AG08395 (cell line): ENCODE measurements around the gene IP6K1.
"Not testable (repeated sequence)": the region's sequence is repeated elsewhere in the genome, so short reads cannot be mapped to it uniquely, and the experiment has no call there.

Experiments used
- DNase-seq: peaks from one replicate; pipeline ENCODE4 v3.0.0; 2012; ENCODE audit warnings: mixed read lengths, low spot score

The IP6K1 gene

DNA sequence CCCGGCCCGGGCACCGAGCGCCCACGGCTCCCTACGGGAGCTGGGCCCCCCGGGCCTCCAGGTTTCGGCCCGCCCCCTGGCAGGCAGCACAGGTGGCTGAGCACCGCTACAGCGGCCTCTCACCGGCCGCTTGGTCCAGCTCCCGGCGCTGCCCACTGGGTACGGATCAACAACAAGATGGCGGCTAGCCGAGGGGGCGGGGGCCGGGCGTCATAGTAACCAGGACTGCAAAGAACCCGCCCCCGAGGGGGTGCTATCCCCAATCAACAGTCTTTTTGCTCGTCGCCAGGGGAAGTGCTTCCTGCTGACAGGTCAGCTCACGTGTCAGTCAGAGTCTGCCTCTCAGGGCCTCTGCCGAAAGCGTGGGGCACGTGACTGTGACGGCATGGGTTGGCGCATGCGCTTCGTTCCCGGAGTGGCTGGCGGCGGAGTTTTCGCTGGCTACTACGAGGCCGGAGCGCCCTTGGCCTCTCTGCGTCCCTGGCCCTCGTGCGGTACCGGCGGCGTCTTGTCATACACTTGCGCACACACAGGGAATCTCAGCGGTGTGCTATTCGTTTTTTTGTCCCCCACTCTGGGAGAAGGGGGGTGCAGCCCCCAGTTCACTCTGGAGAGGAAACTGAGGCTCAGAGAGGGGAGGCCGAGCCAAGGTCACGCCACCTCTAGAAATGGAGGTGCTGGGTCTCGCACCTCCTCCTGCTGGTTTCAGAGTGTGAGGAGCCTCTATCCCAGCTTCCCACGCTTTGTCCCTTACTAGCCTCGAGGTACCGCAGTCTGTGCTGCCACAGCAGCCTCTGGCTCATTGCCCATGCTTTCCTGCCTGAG, at the start of gene IP6K1:
Gene IP6K1, minus strand, starts transcription at position 186 of the 825 bp plus-strand sequence. CDS start 38,502 bp downstream, outside the sequence.
- peak; percentile 100 for DNase-seq

DNA sequence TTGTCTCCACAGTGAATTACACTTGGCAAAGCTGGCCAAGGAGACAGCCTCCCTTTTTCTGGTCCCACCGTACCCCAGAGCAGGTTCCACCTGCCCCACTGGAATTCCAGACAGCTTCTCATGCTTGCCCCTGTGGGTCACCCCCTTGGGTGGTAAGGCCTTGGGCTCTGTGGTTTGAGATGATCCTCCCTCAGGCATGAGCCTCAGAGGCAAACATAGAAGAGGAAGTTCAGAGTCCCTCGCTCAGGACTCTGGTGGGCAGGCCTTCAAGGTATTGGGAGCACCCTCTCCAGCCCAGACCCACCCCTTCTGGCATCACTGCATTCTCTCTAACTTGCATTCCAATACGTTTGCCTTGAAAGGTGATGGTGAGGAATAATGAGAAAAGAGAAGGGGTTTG, 45.0 kb upstream of the IP6K1 start:
- no peak for DNase-seq

DNA sequence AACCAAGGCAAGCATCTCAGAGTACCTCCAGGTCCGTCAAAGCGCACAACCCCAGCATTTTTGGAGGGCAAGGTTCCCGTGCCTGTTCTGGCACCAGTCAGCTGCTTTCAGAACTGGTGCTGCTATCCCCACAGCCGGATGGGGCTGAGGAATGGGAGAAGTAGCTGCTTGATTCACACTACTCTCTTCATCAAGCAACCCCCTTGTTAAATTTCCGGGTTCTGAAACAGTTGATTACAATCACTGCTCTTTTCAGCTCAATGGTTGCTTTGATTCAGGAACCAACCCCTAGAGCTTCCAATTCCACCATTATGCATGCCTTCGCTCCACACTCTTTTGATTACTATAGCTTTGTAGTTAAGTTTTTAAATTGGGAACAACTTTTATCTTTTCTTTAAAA, 39.7 kb upstream of the IP6K1 start:
- DNase-seq = no peak

DNA sequence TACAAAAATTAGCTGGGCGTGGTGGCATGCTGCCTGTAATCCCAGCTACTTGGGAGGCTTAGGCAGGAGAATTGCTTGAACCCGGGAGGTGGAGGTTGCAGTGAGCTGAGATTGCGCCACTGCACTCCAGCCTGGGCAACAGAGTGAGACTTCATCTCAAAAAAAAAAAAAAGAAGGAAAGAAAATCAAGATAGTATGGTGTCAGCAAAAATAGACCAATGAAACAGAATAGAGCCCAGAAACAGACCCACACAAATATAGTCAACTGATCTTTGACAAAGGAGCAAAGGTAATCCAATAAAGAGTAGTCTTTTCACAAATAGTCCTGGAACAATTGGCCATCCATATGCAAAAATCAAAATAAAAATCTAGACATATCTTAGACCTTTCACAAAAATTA, 36.8 kb upstream of the IP6K1 start:
- DNase-seq = not testable (repeated sequence)

DNA sequence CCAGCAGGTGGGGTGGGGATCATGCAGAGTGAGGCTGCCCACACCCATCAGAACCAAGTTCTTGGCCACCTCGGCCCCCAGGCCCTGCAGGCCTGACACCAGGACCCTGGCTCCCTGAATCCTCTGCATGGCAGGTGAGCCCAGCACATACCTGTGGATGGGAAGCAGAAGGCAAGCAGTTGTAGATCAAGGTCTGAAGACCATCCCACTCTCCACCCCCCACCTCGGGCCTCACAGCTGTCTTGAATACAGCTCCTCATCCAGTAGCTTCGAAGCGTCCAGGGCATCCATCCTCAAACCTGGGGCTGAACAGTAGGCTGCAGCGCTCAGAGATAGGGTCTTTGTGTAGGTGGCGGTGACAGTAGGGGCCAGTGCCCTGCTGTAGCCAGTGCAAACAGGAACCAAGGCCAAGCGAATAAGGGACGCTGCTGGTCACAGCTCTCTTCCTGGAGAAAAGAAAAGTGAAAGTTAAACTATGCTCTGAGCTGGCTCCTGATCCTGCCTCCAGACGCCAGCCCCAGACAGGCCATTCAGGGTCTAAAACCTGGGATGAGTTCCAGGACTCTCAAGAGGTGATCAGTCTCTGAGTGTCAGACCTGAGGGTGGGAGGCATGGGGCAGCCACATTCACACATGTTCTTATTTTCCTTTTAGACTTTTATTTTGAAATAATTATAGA, 27.3 kb upstream of the IP6K1 start, which contains the start of gene UBA7:
Gene UBA7, minus strand, starts transcription at position 457 of the 678 bp plus-strand sequence. Its CDS starts 166 bp downstream, at position 291.
- DNase-seq = peak; percentile 85

DNA sequence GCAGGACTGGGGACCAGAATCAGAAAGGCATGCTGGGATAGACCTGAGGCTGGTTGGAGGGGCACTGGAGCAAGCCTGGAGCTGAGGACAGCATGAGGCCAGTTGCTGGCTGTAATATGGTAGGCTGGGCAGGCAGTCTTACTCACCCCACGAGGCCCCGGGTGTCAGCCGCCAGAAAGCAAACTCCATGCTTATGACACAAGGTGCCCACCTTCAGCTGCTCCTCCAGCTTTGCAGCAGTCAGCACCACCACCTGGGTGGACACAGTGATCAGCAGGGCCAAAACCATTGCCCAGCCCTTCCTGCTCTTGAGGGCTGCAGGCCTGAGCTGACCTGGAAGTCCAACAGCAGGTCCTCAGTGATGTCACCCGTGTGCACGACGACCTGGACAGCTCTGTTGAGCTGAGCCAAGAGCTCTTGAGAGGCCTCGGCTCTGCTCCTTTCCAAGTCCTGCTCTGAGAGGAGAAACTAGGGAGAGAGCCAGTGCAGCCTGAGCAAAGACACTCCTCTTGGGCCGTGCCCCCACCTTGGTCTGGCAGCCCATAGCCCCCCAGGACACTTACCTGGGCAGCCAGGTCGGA, 26.7 kb upstream of the IP6K1 start:
- peak; percentile 12 for DNase-seq

DNA sequence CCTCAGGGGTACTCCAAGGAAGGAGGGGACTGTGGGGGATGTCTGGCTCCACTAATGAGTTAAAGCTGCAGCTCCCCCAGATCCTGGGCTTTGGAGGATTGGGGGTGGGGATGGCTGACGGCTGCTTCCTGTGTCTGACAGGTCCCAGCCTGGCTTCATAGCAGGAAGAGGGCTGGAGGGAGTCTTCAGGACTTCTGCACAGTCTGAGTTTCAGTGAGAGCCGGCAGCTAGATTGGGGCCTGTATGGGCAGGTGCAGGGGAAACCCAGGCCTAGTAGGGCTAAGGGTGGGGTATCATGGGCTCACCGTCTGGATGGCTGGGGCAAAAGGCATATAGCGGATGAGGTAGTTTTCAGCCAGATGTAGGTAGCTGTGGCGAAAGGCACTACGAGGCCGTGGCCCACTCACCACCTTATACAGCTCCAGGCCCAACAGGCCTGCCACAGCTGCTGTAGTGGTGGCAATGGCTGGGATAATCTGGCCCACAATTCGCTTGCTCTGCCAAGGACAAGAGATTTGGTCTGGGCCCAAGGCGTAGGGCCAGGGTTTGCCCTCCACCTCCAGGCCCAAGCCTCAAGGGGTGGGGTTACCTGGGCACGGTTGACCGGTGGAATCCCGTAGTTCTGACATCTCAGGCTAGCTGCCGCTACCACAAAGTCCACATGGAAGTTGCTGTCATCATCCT, 21.2 kb upstream of the IP6K1 start:
- no peak for DNase-seq

DNA sequence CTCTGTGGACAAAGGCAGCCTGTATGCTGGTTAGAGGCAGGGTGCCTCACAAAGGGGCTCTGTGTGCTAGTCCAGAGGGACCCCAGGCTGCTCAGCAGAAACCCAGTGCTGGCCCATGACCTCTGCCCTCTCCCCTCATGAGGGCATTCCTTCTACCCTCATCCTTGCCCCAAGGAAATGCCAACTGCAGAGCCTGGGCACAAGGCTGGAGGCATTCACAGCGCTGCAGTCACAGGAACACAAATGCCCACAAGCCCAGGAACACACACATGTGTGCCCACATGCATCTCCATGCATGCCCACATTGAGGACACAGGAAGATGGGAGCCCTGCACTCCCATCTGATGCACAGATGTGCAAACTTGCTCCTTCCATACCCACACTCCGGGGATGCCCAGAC, 20.5 kb upstream of the IP6K1 start:
- no peak for DNase-seq

DNA sequence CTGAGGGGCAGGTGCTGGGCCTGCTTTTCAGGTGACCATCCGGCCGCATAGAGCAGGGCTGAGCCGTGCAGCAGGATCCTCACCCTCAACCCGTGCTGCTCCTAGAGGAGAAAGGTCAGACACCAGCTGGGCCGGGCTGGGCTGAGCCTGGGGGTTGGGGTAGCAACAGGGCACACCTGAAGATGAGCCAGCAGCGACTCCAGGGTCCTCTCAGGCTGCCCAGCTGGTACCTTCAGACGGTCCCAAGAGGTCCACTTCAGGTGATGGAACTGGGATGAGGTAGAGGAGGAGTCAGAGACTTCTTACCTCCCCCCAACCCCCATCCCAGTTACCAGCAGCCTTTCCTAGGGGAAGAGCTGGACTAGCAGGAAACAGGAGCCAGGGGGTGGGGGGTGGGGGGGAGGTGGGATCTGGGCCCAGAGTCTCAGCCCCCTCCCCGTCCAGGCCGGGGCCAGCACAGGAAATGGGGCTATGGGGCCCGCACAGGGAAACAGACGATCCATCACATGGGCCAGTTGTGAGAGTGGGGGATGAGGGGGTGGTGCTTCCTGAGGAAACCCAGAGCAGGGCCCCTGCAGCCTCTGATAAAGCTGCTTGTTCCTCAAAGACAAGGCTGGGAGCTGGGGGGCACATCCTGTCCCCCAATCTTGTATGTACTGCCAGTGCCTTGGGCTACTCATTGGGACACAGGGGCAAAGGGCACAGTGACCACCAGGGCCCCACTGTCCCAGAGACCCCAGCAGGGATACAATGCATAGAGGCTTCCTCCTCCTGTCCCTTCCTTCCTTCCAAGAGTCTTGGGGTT, 19.8 kb upstream of the IP6K1 start:
- DNase-seq = no peak

DNA sequence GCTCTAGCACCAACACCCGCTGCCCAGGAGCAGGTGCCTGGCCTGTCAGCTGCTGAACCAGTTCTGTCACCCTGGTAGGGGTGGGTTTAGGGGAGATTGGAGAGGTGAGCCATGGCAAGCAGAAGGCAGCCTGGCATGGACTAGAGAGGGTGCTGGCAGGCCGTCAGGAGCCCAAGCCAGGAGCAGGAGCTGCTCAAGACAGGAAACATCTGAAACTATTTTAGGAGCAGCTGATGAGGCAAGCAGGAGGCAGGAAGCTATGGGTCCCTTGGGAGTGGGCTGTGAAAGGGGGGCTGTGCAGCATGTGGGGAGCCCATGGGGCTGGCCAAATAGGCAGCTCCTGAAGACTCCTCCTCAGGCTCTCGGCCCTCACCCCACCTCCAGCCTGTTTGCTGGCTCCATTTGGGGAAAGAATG, 19.0 kb upstream of the IP6K1 start:
- DNase-seq = peak; percentile 89

DNA sequence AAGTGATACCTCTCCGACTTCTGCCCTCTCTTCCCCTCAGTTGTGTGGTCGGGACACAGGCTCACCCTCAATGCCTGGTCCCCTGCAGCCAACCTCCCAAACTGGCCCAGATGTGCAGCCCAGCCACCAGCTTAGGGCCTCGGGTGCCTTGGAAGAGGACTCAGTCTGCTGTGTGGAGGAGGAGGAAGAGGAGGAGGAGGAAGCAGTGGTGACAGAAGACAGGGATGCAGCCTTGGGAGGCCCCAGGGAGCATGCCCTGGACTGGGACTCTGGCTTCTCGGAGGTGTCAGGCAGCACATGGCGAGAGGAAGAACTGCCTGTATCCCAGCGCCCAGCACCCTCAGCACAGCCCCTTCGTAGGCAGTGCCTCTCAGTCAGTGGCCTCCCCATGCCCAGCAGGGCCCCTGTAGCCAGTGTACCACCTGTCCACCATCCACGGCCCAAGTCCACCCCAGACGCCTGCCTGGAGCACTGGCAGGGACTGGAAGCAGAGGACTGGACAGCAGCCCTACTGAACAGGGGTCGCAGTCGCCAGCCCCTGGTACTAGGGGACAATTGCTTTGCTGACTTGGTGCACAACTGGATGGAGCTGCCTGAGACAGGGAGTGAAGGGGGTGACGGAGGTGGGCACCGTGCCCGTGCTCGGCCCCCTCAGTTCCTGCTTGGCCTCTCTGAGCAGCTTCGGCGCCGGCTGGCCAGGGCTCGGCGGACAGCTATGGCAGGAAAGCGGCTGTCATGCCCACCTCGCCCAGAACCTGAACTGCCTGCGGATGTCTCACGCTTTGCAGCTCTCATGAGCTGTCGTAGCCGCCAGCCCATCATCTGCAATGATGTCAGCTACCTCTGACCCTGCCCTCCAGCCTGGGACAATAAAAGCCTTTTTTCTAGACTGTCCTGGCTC, 18.0 kb upstream of the IP6K1 start:
- DNase-seq = no peak

DNA sequence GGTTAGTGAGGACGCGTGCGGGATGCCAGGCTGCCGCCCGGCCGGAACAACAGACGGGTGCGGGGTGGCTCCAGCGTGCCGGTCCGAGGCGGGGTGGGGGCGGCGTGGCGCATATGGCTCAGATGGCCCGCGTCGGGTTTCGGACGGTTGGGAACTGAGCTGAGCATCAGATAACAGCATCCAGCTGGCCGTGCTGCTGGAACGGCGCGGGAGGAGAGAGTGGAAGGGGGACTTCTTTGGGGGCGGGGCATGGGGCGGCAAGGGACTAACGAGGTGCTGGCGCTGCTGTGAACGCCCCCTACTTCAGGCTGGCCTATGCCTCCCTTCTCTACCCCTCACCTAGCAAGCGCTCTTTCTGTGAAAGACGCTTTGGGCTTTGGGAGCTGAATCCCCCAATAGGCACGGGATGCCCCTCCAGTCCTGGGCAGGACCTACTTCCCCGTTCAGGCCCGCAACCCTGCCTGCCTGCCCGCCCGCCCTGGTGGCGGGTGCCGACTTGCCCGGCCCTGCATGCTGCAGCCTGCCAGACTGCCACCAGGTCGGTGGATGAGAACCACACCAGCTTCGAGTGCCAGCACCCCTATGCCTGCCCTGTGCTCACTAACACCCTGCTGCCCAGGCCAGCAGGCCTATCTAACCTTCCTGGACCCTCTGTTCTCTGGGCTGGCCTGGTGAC, 17.3 kb upstream of the IP6K1 start:
- no peak for DNase-seq

DNA sequence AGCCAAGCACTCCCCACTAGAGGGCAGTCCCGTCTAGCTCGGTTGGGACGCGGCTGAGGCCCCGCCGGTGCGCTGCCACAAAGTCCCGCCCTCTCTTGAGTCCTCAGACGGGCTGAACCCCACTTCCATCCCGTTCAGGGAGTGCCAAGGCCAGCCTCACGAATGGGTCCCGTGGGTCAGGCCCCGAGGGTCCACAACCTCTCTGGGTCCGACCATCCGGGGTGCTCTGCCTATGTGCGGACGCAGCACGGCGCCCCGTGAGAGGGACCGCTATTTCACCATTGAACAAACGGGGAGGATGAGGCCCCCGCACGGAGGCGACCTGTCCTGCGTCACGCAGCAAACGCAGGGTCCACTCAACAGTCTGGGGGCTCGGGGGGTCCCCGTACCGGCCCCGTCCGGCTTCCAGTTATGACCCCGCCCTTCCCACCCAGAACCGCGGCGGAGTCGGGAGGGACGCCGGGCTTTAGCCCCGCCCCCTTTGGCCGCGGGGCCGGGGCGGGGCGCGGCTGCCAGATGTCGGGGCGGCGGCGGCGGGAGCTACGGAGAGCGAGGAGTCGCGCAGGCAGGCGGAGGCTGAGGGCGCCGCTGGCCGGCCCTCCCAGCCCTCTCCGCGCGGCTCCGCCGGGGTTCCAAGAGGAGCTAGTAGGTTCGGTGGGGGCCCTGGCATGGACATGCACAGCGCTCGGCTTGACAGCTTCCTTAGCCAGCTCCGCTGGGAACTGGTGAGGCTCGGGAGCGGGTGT, 16.6 kb upstream of the IP6K1 start, which contains the start of gene INKA1:
Gene INKA1, plus strand, starts transcription at position 543 of the 746 bp plus-strand sequence. Its CDS starts 132 bp downstream, at position 675.
- DNase-seq = peak; percentile 92

DNA sequence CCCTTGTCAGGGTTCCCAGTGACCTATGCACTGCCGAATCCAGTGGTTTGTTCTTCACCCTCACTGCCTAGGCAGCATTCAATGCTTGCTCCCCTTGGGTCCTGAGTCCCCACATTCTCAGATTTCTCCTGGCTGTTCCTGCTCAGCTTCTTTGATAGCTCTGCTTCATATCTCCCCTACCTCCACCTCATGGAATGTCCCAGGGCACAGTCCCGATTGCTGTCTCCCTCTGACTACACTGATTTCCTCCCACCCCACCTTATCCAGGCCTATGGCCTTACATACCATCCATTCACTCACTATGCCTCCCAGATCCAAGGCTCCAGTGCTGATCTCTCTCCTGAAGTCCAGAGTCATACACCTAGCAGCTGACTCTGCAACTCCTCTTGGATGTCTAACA, 14.8 kb upstream of the IP6K1 start:
- DNase-seq = no peak

DNA sequence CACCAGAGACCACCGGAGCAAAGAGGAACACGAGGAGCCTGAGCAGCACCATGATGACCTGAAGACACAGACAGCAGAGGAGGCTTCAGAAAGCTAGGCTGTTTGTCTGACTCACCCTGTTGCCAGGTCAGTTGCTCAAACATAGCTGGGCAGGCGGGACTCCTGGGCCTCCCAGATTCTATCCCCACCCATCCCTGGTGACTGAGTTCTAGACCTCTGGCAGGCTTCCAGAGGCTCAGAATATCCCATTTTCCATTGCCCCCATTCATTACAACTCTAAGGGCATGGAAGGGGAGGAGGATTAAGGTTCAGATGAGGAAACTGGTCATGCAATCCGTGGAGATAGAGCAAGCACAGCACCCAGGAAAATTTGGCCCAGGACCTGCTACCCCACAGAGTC, 13.4 kb upstream of the IP6K1 start, which contains the start of gene CDHR4:
Gene CDHR4, minus strand, starts transcription at position 113 of the 400 bp plus-strand sequence. Its CDS starts 61 bp downstream, at position 52.
- DNase-seq = peak; percentile 96

DNA sequence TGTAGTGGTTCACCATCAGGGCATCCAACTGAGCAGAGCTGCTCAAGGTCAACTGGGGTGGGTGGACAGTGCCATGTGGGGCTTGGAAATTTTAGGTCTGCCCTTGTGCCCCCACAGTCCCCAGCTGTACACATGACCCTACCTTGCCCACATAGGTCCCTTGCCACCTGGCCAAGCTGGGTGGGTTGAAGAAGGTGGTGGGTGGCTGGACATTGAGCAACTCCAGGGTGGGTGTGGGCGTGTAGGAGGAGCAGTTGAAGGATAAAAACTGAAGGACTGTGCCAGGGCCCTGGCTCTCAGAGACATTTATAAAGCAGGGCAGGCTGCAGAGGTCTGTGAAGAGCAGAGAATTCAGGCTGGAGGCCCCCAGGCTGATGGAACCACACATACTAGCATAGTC, 12.8 kb upstream of the IP6K1 start:
- no peak for DNase-seq

DNA sequence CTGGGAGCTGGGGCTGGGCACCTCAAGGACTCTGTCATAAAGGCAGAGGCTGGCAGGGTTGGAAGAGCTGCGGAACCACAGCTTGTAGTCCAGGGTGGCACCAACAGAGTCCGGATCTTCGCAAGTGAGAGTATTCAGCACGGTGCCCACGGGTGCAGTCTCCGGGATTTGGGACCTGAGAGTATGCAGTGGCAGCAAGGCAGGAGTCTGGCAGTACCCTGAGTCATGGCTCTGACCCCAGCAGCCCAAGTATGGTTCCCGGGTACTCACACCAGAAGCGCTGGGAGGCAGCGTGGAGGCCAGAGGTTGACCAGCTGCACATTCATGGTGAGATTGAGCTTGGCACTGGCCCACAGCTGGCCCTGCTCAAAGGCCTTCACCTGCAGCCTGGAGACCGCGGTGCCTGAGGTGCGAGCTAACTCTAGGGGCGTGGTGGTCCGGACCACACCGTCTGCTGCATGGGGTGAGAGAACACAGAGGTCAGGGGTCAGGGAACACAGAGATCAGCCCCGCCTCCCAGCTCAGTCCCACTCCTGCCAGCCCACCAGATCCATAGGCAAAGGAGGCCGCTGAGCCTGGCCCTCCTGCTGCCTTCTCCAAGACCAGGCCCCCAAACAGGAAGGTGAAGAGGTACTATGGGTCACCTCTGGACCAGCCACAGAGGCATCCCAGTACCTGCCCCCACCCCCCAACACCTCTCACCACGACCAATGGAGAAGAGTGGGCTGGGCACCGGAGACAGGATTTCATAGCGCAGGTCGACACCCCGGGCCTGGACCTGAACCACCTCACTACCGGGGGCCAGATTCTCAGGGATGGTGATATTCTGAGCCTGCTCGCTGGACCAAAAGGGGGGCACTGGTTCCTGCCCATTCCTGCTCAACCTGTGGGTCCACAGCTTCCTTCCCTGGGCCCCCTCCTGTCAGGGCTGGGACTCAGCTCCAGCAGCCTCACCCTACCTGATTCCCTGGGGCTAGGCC, 8.9 kb upstream of the IP6K1 start:
- DNase-seq = no peak

DNA sequence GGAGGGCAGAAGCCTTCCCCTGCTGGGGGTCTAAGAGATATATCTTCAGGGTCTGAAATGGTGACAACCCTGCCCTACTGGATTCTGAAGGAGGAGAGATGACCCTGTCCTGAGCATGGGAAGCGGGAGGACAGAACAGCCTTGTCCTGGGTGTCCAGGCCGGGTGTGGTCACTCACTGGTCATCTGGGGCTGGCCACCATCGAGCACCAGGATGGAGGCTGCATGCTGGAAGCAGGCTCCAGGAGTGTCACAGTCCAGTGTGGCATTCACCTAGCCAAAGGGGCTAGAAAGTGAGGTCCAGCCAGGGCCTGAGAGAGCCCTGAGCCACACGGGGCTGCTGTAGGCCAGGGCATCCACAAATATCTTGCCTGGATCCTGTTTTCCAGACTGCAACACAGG, 8.1 kb upstream of the IP6K1 start:
- no peak for DNase-seq
